ENCODE measurements around the gene SLC47A2. TPM values are rescaled to one million over a fixed set of nuclear protein-coding genes. Genes with fewer than 3 reads are reported as not detected.

SLC47A2 gene
- total RNA-seq, 1 donor from 2014 or later = 0.74 TPM

DNA sequence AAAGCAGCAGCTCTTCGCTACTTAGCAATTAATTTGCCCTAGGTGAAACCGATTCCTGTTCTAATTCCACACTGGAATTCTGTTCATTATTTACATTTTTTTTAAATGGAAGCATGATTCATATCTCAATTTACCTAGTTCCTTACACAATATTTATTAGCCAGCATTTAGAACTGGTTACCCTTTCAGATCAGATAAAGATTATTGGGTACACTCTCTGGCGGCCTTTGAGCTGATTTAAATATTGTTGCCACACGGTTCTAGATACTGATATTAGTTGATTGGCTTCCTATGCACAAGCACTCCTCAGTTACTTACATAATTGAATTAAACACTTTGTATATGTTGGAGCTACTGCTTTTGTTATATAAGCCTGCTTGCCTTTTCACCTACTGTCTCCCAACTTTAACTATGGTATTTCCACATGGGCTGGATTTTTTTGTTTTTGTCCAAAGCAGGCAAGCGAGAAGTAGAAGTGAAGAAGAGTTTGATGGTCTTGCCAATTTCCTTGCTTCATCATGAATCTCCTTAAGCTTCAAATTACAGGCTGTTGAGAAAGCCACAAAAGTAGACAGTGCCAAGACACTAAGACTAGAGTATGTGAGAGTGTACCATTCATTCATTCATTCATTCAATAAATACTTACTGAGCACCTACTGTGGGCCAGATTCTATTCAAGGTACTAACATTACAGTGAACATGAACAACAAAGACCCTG, 71.7 kb downstream of the SLC47A2 start:
- intact Hi-C loops (cut with DNase I) = loop anchor here (10.0 kb wide), 1 partner anchor 130 kb away; no protein-coding TSS in a partner anchor
- peaks cover 22% of the 10 kb centered on the region for H3K4me1 ChIP-seq
- TF ChIP-seq POLR2AphosphoS5 (IDR thresholded peaks at IDR 0.05; ENCODE audit: insufficient read depth in 1 of 2, low read depth in 1 of 2) (no peak), CTCF (IDR thresholded peaks at IDR 0.05) (no peak), POLR2A (IDR thresholded peaks at IDR 0.05) (no peak)
- H3K4me3 ChIP-seq = no peak overlapping the region
- no peaks in the 10 kb centered on the region for H3K27me3 ChIP-seq
- no peaks in the 10 kb centered on the region for H3K9me3 ChIP-seq
- no peak overlapping the region for H3K27ac ChIP-seq
- no peaks in the 10 kb centered on the region for H3K36me3 ChIP-seq
- DNase-seq (ENCODE audit: extremely low spot score in 2 of 2) = no peak

- Histone ChIP-seq H3K4me1 (peaks cover 16% of the 10 kb centered on the region), H3K27me3 (no peaks in the 10 kb centered on the region), H3K36me3 (no peaks in the 10 kb centered on the region), H3K4me3 (no peak overlapping the region), H3K9me3 (no peaks in the 10 kb centered on the region), H3K27ac (no peak overlapping the region)
- intact Hi-C loops (cut with DNase I) = loop anchor here (10.0 kb wide), 1 partner anchor 128 kb away; no protein-coding TSS in a partner anchor
- no peak for TF ChIP-seq POLR2A (IDR thresholded peaks at IDR 0.05)
- no peak for TF ChIP-seq POLR2AphosphoS5 (IDR thresholded peaks at IDR 0.05; ENCODE audit: insufficient read depth in 1 of 2, low read depth in 1 of 2)
- TF ChIP-seq CTCF (IDR thresholded peaks at IDR 0.05) = no peak
- DNase-seq (ENCODE audit: extremely low spot score in 2 of 2) = no peak
Observed at GRCh38 chr17:19642373-19642893, 74.0 kb downstream of the SLC47A2 start.

DNA sequence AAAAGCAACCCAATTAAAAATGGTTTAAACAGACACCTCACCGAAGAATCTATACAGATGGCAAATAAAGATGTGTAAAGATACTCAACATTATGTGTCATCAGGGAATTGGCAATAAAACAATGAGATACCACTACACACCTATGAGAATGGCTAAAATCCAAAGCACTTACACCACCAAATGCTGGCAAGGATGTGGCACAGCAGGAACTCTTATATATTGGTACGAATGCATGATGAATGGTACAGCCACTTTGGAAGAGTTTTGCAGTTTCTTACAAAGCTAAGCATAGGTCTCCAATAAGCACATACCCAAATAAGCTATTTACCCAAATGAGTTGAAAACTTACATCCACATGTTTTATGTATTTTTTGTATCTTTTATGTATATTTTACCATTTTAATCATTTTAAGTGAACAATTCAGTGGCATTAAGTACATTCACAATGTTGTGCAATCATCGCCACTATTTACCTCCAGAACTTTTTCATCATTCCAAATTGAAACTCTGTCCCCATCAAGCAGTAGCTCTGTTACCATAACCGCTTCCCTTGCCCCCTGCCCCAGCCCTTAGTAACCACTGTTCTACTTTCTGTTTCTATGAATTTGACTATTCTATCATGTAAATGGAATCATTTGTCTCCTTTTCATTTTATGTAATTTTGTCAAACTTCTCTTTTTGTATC, 74.6 kb downstream of the SLC47A2 start:
- H3K27me3 ChIP-seq = no peaks in the 10 kb centered on the region
- no peak overlapping the region for H3K27ac ChIP-seq
- H3K4me1 ChIP-seq = peaks cover 10% of the 10 kb centered on the region
- TF ChIP-seq CTCF (IDR thresholded peaks at IDR 0.05) (no peak), POLR2AphosphoS5 (IDR thresholded peaks at IDR 0.05; ENCODE audit: insufficient read depth in 1 of 2, low read depth in 1 of 2) (no peak), POLR2A (IDR thresholded peaks at IDR 0.05) (no peak)
- H3K36me3 ChIP-seq = no peaks in the 10 kb centered on the region
- no peak overlapping the region for H3K4me3 ChIP-seq
- DNase-seq (ENCODE audit: extremely low spot score in 2 of 2) = no peak
- no peaks in the 10 kb centered on the region for H3K9me3 ChIP-seq
- intact Hi-C loops (cut with DNase I) = loop anchor here (10.0 kb wide), 1 partner anchor 127 kb away; no protein-coding TSS in a partner anchor

GRCh38 chr17:19631905-19632304, 84.5 kb downstream of the SLC47A2 start:
- Histone ChIP-seq H3K9me3 (no peaks in the 10 kb centered on the region), H3K4me3 (no peak overlapping the region), H3K36me3 (no peaks in the 10 kb centered on the region), H3K4me1 (no peaks in the 10 kb centered on the region), H3K27me3 (no peaks in the 10 kb centered on the region), H3K27ac (no peak overlapping the region)
- no peak for DNase-seq (ENCODE audit: extremely low spot score in 2 of 2)
- intact Hi-C loops (cut with DNase I) = no loop called here
- no peak for TF ChIP-seq CTCF (IDR thresholded peaks at IDR 0.05)
- no peak for TF ChIP-seq POLR2AphosphoS5 (IDR thresholded peaks at IDR 0.05; ENCODE audit: insufficient read depth in 1 of 2, low read depth in 1 of 2)
- no peak for TF ChIP-seq POLR2A (IDR thresholded peaks at IDR 0.05)

All from vagina (tissue), 2 donors.